PC-3 (cell line): ENCODE measurements around the gene NEK11. TPM values are rescaled to one million over a fixed set of nuclear protein-coding genes. Genes with fewer than 3 reads are reported as not detected.

ENCODE experiments used
- ATAC-seq: fragments of 200-7000 bp; cut with Tn5 transposase; 2 replicates; pipeline ENCODE4 v1.9.1; 2020; ENCODE audit warnings: mild to moderate bottlenecking, moderate library complexity
- BruUV-seq: library from RNA; stranded (reverse); fragments of 400-500 nt; replicated peaks from 2 replicates; lab custom pipeline; 2021; lab: Mats Ljungman, UMichigan
- CTCF ChIA-PET: fragments of 300-600 bp; sonication (Branson Sonifier 250); formaldehyde crosslinking; loops from one replicate; lab custom pipeline; 2022; ENCODE audit warnings: antibody characterized with exemption; lab: Charles Lee
- POLR2A ChIA-PET: fragments of 300-600 bp; sonication (Branson Sonifier 250); formaldehyde crosslinking; loops from one replicate; lab custom pipeline; 2022; ENCODE audit warnings: antibody characterized with exemption; ENCODE audit not compliant: unreplicated experiment; lab: Charles Lee
- DNase-seq: peaks from one replicate; pipeline ENCODE4 v3.0.0-alpha.2; 2015
- H2AFZ ChIP-seq: fragments of 300-600 bp; sonication (generic); 2 replicates; pipeline ENCODE4 v1.6.0; 2016; ENCODE audit warnings: antibody characterized with exemption, low read length
- H3F3A ChIP-seq: fragments of 300-600 bp; sonication (generic); one replicate; pipeline ENCODE4 v1.6.0; 2017; ENCODE audit warnings: antibody characterized with exemption, low read length, control low read depth, mild to moderate bottlenecking; ENCODE audit not compliant: unreplicated experiment
- H3K27ac ChIP-seq: fragments of 300-600 bp; sonication (generic); 2 replicates; pipeline ENCODE4 v1.5.1; 2016; ENCODE audit warnings: mild to moderate bottlenecking, low read length
- H3K27me3 ChIP-seq: fragments of 300-600 bp; sonication (generic); 2 replicates; pipeline ENCODE4 v1.6.1; 2016; ENCODE audit warnings: low read length, mixed read lengths
- H3K36me3 ChIP-seq: fragments of 300-600 bp; sonication (generic); 2 replicates; pipeline ENCODE4 v1.6.1; 2016; ENCODE audit warnings: low read depth, mixed run types, low read length, mixed read lengths
- H3K4me1 ChIP-seq: fragments of 300-600 bp; sonication (generic); 2 replicates; pipeline ENCODE4 v1.5.1; 2016; ENCODE audit warnings: low read length; ENCODE audit not compliant: insufficient read depth
- H3K4me2 ChIP-seq: fragments of 300-600 bp; sonication (generic); 2 replicates; pipeline ENCODE4 v1.6.0; 2016; ENCODE audit warnings: low read length
- H3K4me3 ChIP-seq: fragments of 300-600 bp; sonication (generic); 2 replicates; pipeline ENCODE4 v1.5.1; 2016; ENCODE audit warnings: mild to moderate bottlenecking, low read length, mixed read lengths
- H3K79me2 ChIP-seq: fragments of 300-600 bp; sonication (generic); 2 replicates; pipeline ENCODE4 v1.6.1; 2017; ENCODE audit warnings: low read length, mixed read lengths
- H3K9ac ChIP-seq: fragments of 300-600 bp; sonication (generic); 2 replicates; pipeline ENCODE4 v1.6.0; 2016; ENCODE audit warnings: mild to moderate bottlenecking, low read length
- H3K9me2 ChIP-seq: fragments of 300-600 bp; sonication (generic); replicated peaks from 2 replicates; pipeline ENCODE4 v1.6.1; 2016; ENCODE audit warnings: mixed run types, low read length, mixed read lengths
- H3K9me3 ChIP-seq: fragments of 300-600 bp; sonication (generic); 2 replicates; pipeline ENCODE4 v1.6.1; 2016; ENCODE audit warnings: low read length, mixed read lengths
- H4K20me1 ChIP-seq: fragments of 300-600 bp; sonication (generic); 2 replicates; pipeline ENCODE4 v1.6.1; 2016; ENCODE audit warnings: low read length, mixed read lengths
- EZH2 ChIP-seq: fragments of 300-600 bp; sonication (generic); IDR thresholded peaks from one replicate; pipeline ENCODE4 v1.6.1; 2017; ENCODE audit warnings: antibody characterized with exemption, mild to moderate bottlenecking, low read length; ENCODE audit not compliant: unreplicated experiment
- EZH2phosphoT487 ChIP-seq: fragments of 300-600 bp; sonication (generic); IDR thresholded peaks from 2 replicates; pipeline ENCODE4 v1.6.1; 2018; ENCODE audit warnings: mild to moderate bottlenecking, antibody characterized with exemption, low read length, borderline replicate concordance
- intact Hi-C: fragments of 100-400 bp; cut with micrococcal nuclease; formaldehyde crosslinking; loops from 2 replicates; pipeline ENCODE4 v1.9.0; 2023
- total RNA-seq: library from RNA; depleted of rRNA; stranded (reverse); fragments of >200 nt; gene quantifications from 2 replicates; pipeline ENCODE4 v1.2.3, GENCODE V29; 2014
- TF ChIP-seq, protein P1 (sequence below): fragments of 300-600 bp; sonication (generic); conservative IDR thresholded peaks from 2 replicates; pipeline ENCODE4 v1.5.1; 2017; ENCODE audit warnings: antibody characterized with exemption, low read depth, mild to moderate bottlenecking, low read length

NEK11 gene
- total RNA-seq, 1 experiment from 2014 or later: 3.1 TPM

DNA sequence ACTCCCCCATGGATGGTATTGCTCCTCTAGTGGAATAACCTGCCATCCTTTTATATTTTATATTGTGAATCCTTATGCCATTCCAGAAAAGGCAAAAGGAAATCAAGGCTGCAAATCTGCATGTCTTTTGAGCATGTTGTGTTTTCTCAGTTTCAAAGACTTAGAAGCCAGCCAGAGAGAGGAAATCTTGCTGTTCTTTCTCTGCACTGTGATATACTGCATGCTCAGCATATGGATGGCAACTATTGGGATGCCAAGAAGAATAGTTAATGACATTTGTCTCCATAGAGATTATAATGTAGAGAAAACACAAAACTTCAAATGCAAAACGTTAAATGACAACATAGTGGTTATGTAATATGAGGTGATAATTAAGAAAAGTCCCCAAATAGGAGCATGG is 248.9 kb downstream of the NEK11 start:
- ATAC-seq: no peak
- CTCF ChIA-PET: no interaction called here

DNA sequence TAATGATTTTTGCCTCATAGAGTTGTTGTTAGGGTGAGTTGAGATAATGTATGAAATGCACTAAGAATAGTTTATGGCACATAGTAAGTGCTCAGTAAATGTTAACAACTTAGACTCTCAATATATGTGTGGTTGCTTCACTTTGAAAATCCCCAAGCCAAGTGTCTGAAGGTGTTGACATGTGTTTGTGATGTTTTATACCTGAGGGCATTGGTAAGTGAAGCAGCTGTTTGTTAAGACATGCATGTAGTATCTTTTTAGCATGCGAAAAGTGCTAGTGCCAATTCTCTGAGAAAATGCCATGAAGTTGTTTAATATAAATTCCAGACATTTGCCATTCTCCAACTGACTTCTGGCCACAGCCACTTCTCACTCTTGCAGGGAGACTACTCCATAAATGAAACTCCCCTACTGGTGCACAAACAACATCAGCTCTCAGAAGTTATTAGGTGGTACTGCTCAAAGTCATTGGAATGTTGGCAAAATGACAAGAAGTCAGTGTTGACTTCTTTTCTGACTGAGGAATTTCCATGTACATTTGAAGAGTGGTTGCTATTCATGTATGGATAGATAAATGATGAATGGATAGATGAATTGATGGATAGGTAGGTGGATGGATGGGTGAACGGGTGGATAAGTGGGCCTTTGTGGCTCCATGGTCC is 251.3 kb downstream of the NEK11 start:
- H2AFZ ChIP-seq: no peak overlapping the region

More for the DNA sequence above, 248.9 kb downstream of the NEK11 start:
- no TSS peak for BruUV-seq
- H3K9me2 ChIP-seq: no peaks in the 10 kb centered on the region
- H4K20me1 ChIP-seq: no peaks in the 10 kb centered on the region
- no peak for DNase-seq
- no peaks in the 10 kb centered on the region for H3K36me3 ChIP-seq
- no peaks in the 10 kb centered on the region for H3K4me1 ChIP-seq
- intact Hi-C loops: no loop called here
- no peak overlapping the region for H3K9ac ChIP-seq
- H3K4me2 ChIP-seq: no peak overlapping the region
- TF ChIP-seq EZH2phosphoT487 (no peak), EZH2 (no peak)
- TF ChIP-seq, protein P1, sequence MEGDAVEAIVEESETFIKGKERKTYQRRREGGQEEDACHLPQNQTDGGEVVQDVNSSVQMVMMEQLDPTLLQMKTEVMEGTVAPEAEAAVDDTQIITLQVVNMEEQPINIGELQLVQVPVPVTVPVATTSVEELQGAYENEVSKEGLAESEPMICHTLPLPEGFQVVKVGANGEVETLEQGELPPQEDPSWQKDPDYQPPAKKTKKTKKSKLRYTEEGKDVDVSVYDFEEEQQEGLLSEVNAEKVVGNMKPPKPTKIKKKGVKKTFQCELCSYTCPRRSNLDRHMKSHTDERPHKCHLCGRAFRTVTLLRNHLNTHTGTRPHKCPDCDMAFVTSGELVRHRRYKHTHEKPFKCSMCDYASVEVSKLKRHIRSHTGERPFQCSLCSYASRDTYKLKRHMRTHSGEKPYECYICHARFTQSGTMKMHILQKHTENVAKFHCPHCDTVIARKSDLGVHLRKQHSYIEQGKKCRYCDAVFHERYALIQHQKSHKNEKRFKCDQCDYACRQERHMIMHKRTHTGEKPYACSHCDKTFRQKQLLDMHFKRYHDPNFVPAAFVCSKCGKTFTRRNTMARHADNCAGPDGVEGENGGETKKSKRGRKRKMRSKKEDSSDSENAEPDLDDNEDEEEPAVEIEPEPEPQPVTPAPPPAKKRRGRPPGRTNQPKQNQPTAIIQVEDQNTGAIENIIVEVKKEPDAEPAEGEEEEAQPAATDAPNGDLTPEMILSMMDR: no peak
- H3K79me2 ChIP-seq: no peaks in the 10 kb centered on the region
- H3K27me3 ChIP-seq: no peaks in the 10 kb centered on the region
- H3K27ac ChIP-seq: no peak overlapping the region
- H2AFZ ChIP-seq: no peak overlapping the region
- no peaks in the 10 kb centered on the region for H3F3A ChIP-seq
- no peaks in the 10 kb centered on the region for H3K9me3 ChIP-seq
- POLR2A ChIA-PET: no interaction called here
- no peak overlapping the region for H3K4me3 ChIP-seq

DNA sequence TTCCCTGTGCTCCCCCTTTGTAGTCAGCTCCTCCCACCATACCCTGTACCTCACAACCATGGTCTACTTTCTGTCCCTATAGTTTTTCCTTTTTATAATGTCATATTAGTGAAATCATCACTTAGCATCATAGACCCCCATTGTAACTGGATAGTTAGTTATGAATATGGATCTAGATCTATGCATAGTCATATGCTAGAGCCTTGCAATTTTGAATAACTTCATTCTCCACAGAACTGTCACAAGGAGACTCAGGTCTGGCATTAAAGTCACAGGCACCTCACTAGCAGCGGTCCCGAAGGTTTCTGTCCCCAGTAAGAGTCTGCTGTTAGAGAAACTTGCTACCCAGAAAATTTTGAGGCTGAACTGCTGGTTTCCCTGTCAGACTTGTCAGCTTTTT is 252.9 kb downstream of the NEK11 start:
- Histone ChIP-seq H3K79me2 (no peaks in the 10 kb centered on the region), H3K9me3 (no peaks in the 10 kb centered on the region), H3K4me2 (no peak overlapping the region), H3K36me3 (no peaks in the 10 kb centered on the region), H3F3A (no peaks in the 10 kb centered on the region), H3K27me3 (no peaks in the 10 kb centered on the region), H3K9me2 (no peaks in the 10 kb centered on the region), H3K27ac (no peak overlapping the region), H2AFZ (no peak overlapping the region), H3K9ac (no peak overlapping the region), H3K4me3 (no peak overlapping the region), H3K4me1 (no peaks in the 10 kb centered on the region), H4K20me1 (no peaks in the 10 kb centered on the region)
- ATAC-seq (no peak), DNase-seq (no peak)
- intact Hi-C loops: no loop called here
- no TSS peak for BruUV-seq
- TF ChIP-seq, protein P1: no peak
- TF ChIP-seq EZH2: no peak
- no peak for TF ChIP-seq EZH2phosphoT487
- ChIA-PET POLR2A (no interaction called here), CTCF (no interaction called here)

More for the DNA sequence above, 251.3 kb downstream of the NEK11 start:
- Histone ChIP-seq H3K4me3 (no peak overlapping the region), H3K27ac (no peak overlapping the region), H3K9me3 (no peaks in the 10 kb centered on the region), H3K27me3 (no peaks in the 10 kb centered on the region), H3K4me1 (no peaks in the 10 kb centered on the region), H3K4me2 (no peak overlapping the region), H4K20me1 (no peaks in the 10 kb centered on the region), H3K9me2 (no peaks in the 10 kb centered on the region), H3K9ac (no peak overlapping the region), H3K36me3 (no peaks in the 10 kb centered on the region), H3F3A (no peaks in the 10 kb centered on the region), H3K79me2 (no peaks in the 10 kb centered on the region)
- ATAC-seq: no peak
- DNase-seq: peak; percentile 19
- CTCF ChIA-PET: no interaction called here
- no TSS peak for BruUV-seq
- intact Hi-C loops: no loop called here
- TF ChIP-seq, protein P1: no peak
- TF ChIP-seq EZH2 (no peak), EZH2phosphoT487 (no peak)
- POLR2A ChIA-PET: no interaction called here
